GM19438 (cell line): ENCODE data around the gene CISD2.
"Not testable (repeated sequence)": the region's sequence is repeated elsewhere in the genome, so short reads cannot be mapped to it uniquely, and the experiment has no call there.

Source experiments
- ATAC-seq: cut with Tn5 transposase; IDR thresholded peaks from one replicate; pipeline ENCODE4 v1.9.1; 2021; ENCODE audit warnings: low read depth; ENCODE audit not compliant: unreplicated experiment

CISD2 gene, protein sequence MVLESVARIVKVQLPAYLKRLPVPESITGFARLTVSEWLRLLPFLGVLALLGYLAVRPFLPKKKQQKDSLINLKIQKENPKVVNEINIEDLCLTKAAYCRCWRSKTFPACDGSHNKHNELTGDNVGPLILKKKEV

DNA sequence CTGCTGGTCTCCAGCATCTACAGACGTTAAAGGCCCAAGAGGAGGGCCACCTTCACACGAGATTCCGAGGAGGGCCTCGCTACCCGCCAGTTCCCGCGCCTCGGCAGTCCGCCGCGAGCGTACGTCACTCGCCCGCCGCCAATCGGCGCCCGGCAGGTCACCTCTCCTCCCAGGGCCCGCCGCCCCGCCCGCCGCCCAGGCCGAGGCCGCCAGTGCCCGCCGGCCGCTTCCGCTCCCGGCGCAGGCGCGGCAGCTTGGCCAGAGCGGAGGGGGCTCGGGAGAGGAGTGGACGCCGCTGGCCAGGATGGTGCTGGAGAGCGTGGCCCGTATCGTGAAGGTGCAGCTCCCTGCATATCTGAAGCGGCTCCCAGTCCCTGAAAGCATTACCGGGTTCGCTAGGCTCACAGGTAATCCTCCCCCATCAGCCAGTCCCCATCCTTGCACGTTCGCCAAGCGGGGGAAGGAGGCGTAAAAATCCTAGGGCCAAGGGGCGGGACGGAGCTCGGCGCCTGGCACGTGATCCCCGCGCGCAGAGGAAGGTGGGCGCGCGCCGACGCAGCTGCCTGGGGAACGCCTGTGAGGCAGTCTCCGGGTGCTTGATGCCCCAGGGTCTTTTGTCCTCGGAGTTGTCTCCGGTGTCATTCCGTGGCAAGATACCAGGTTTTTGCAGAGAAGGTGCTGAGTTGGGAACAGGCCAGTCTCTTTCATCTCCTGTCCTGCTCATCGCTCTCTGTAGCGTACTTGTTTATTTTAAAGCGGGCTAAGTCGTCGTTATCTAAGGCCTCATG lies at the start of gene CISD2:
Gene CISD2 (plus strand): TSS at position 212 of the 788 bp plus-strand sequence. CDS start 93 bp downstream, at position 305.
- peak; percentile 78 for ATAC-seq

DNA sequence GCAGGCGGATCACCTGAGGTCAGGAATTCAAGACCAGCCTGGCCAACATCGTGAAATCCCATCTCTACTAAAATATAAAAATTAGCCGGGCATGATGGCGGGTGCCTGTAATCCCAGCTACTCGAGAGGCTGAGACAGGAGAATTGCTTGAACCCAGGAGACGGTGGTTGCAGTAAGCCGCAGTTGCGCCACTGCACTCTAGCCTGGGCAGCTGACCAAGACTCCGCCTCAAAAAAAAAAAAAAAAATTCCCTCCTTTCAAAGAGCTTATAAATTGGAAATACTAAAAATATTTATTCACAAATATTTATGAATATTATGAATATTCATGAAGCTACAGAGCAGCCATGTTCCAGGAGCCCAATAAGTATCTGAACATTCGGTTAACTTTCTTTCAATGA lies 49.7 kb upstream of the CISD2 start:
- not testable (repeated sequence) for ATAC-seq

DNA sequence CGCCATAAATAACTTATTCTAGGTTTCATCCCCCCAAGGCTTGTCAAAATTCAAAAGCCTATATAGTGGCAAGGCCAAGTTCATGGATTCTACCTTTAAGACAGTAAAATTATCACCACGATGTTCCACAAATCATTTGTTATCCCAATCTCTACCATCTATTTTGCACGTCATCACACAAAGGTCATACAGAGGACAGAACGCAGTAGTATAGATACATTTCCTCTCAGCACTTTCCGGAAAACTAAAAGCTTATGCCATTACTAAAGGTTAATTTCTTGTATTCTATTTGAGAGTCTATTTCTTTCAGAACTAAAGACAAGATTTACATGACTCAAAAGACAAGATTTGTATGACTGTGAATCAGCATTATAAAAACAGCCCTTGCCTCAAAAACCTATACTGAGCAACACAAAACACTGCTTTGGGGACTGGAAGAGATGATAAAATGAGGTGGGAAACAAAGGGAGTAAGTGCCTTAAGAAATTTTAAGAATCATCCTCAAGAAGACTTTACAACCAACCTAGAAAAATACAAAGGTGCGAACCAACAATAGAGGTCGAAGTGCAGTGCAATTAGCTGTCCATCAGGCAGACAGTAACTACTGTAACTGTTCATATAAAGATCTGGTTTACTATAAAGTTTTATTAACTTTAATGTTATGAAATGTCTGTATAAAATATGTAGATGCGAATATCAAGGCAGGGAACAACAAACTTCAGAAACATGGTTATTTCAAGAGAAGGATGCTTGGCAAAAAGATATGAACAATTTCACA lies 49.0 kb upstream of the CISD2 start:
- ATAC-seq, result no peak

DNA sequence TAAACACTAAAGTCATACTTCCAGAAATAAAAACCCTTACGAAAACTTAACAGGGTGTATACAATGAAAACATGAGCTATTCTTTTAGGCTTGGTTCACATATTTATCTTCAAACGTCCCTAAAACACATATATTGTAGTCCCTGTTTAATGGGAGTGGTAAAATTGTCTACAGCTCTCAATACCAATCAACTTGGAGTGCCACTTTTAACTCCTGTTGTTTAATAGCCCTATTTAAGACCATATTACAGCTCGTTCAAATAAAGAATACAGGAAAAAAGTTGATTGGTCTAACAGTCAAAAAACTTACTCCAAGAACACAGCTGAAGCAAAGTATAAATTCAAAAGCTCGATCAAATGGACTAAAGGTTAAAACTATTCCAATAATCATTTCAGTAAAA lies 45.3 kb upstream of the CISD2 start:
- no peak for ATAC-seq

DNA sequence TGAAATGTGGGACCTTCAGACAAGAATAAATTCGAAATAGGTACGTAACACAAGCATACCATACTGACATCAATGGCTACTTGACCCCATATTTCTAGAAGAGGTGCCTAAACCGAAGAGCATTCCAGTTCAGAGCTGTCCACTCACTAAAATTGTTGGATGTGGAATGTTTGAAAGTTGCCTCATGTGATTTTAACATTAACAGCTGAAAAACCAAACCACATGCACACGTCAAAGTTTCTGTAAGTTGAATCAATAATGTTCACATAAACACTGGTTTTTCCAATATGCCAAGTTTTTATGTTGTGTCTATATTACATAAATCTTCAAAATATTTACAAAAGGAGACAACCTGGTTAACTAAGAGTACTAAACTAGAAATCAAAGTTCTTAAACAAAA lies 44.9 kb upstream of the CISD2 start:
- ATAC-seq, result no peak

DNA sequence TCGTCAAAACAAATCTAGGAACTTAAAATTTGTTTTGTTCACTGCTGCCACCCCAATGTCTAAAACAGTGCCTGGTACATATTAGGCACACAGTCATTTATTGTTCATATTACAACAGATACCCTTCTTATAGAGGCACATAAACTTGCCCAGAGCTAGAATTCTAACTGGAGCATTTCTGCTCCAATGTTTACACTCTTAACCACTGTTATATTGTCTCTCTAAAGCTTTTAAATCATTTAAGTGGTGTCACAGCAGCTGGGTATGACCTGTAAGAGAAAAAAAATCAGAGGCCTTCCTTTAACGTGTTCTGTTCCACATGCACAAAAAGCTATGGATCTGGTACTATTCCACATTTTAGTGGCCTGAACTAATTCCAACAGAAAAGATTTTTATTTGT lies 44.4 kb upstream of the CISD2 start:
- ATAC-seq, result no peak

DNA sequence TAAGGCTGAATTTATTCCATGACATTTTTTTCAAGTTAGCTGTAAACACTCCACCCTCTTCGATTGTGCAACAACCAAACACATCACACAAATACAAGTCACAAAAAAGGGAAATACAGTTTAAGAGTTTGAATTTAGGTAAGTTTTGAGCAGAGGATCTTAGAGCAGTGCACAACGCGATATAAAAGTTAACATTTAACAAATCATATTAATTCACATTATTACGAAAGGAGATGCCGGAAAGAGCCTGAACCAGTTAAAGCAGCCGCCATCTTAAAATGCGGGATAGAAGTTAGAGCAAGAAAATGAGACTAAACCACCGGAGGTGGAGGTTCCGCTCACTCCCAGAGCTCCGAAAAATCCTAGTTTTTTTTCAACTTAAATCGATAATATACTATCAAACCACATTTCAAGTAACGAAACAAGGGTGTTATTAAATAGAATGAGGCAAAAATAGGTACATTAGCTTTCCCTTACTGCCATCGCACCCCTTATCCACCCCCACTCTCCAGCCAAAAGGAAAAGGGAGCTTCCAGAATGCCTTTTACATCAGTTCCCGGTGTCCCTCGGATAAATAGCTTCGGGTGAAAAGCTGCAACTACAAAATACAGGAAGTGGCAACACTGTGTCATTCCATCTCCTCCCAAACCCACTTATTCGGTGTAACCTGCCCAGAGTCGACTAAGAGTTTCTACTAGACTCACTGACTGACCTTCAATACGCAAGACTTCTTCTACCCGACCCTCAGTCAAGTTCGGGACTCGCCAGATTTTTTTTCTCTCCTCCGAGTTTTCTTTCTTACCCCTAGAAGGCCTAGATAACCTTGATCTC lies 43.3 kb upstream of the CISD2 start:
- ATAC-seq, result no peak

DNA sequence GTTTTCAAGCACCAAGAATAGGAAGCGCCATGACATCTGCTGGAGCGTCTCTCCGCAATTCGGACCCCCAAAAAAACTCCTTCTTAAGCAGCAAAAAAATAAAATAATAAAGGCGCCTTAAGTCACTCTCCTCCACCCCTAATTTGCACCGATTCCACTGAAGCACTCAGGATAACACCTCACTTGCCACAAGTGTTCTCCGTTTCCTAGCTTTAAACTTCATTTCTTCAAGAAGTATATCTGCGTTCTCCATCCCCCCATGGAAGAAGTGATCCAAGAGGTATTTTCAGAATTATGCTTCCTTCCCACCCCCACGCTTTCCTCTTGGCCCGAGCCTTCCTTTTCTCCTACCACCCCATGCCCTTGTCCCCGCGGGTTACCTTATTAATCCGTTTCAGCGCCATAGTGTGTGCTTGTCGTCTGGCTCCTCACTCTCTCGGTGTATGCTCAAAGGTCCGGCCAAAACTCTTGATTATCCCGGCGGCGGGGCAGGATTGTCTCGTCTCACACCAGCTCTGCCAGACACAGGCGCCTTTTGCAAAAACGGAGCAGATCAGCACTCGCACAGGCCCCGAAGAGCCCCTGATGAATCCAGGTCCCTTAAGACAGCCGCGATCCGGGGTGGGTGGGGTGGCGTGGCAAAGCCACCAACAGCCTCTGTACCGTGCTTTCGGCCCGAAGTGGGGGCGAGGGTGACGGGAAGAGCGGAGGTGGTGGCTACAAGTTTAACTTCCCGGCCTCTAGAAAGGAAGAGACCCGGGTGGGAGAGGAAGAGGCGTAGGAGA lies 42.5 kb upstream of the CISD2 start:
- no peak for ATAC-seq

DNA sequence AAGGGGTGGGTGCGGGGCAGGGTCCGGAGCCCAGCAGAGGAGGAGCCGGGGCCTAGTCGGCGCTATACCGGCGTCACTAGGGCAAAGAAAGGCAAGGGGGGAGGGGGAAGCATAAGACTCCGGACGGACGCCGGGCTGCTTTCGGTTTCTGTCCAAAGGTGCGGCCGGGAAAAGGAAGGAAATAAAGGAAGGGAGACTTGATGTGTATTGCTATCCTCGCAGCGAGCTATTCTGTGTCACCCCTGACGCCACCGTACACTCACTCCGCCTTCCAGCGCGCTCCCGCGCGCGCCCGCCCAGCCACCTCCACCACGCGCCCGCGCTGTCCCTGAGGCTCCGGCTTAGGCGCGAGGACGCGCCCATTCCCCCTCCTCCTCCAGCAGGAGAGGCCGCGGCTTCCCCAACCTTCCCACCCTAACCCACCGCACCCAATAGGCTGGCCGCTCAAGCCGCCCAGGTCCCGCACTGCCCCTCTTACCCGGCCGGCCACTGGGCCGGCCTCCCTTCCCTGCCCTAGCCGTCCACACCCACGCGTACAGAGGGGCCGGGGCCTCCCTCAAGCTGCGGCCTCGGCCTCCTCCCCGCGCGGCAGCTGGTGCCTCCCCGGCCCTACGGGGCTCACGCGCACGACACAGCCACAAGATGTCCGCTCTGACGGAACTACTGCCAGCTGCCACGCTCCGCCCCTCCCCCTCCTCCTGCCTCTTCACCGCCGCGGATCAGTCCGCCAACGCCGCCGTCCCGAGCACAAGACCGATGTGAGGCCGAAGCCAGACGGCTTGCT lies 41.7 kb upstream of the CISD2 start, which contains the start of gene UBE2D3:
Gene UBE2D3 (minus strand): TSS at position 662 of the 784 bp plus-strand sequence. CDS start 1,043 bp downstream, outside the sequence.
- peak; percentile 23 for ATAC-seq

DNA sequence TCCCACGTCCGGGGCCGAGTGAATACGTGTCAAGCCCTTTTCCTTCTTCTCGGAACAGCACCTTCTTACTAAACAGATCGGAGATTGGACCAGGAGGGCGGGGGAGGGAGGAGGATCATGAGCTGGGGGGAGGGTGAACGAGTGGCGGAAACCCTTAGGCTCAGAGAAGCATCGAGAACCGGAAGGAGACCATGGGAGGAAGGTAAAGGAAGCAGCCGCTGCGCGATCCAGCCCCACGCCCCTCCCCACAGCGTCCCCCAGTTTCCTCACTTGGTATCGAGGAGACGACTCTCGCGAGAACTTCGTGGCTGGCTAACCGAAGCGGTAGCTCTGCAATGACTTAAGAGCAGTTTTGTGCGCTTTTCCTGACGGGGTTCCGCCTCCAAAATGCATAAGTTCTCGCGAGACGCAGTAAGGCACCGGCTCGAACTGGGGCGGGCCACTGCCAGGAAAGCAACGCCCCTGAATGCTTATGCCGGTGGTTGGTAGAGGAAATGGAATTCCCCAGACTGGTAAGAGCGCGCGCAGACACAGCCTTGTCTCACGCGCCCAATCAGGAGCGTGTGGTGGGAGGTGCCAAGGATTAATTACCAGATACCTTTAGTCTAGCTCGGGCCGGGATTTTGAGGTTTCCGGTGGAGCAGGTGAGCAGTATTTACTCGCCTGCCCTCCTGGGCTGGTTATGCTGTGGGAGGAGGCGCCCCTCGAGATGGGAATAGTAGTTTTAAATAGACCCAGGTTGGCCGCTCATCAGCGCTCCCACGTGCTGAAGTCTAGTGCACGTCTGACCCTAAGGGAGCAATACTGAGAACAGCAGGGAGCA lies 40.9 kb upstream of the CISD2 start:
- ATAC-seq, result peak; percentile 76

DNA sequence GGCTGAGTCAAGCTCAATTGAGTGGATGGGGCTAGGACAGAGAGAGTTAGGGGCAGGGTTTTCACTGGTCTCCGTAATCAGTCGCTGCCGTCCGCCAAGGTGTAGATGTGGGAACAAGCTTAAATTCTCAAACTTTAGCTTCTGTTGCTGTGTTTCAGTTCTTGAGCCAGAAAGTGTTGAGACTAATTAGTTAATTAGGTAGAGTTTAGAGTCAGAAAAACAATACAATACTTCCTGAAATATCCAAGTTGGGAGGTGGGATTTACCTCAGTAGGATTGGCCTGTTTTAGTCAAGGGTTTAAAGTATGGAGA lies 40.3 kb upstream of the CISD2 start:
- ATAC-seq, result no peak

DNA sequence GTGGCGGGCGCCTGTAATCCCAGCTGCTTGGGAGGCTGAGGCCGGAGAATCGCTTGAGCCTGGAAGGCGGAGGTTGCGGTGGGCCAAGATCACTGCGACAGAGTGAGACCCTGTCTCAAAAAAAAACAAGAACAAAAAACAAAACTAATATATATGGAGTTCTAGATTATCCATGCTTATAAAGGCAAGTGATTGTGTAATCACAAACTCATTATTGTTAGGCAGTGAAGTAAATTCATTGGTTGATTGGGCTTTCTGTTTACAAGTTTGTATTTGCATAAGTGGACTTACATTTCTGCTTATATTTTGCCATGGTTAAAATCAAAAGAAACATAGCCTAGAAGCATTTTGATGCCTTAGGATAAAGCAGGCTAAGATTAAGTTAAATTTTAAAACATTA lies 39.0 kb upstream of the CISD2 start:
- no peak for ATAC-seq

DNA sequence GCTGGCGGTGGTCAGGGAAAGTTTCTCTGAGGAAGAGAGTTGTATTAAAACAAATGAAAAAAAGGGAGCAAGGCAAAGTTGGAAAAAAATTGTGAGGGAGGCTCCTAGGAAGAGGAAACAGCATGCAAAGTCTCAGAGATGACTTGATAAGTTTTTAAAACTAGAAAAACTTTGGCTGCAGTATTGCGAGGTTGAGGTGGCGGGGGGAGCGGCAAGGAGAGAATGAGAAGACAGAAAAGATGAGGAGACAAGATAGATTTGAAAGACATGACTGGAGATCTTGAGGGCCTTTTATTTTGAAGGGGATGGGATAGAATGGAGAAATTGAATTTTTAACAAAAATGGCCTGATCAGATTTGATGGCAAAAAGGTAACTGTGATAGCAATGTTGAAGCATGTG lies 36.7 kb upstream of the CISD2 start:
- no peak for ATAC-seq

DNA sequence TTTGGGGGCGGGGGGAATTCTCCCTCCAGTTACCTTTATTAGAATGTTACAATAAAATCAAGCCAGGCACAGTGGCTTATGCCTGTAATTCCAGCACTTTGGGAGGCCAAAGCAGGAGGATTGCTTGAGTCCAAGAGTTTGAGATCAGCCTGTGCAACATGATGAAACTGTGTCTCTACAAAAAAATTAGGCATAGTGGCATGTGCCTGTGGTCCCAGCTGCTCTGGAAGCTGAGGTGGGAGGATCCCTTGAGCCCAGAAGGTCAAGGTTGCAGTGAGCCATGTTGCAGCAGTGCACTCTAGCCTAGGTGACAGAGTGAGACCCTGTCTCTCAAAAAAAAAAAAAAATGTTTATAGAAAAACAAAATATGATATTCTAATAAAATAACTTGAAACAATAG lies 36.1 kb upstream of the CISD2 start:
- no peak for ATAC-seq

DNA sequence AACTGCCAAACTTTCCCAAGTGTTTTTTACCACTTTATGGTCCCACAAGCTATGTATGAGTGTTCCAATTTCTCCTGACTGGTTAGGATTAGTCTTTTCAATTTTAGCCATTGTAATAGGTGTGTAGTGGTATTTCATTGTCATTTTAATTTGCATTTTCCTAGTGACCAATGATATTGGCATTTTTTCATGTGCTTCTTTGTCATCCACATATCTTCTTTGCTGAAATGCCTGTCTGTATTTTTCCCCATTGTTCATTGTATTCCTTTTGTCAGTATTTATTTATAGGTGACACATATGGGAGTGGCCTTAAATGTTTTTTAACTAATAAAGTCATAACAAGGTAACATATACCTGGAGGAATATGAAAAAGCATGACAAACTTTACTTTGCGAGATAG lies 32.2 kb upstream of the CISD2 start:
- no peak for ATAC-seq

DNA sequence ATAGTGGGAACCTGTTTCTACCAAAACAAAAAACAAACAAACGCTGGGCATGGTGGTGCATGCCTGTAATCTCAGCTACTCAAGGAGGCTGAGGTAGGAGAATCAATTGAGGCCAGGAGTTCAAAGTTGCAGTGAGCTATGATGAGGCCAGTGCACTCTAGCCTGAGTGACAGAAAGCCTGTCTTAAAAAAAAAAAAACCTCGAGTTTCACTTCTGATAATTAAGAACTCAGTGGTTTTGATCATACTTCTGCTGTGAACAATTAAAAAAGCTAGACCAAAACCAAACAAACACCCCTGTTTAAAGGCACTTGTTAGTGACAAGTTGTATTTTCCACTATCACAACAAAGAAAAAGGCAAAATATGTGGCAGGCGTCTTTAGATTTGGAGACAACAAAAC lies 26.4 kb upstream of the CISD2 start:
- ATAC-seq, result no peak

DNA sequence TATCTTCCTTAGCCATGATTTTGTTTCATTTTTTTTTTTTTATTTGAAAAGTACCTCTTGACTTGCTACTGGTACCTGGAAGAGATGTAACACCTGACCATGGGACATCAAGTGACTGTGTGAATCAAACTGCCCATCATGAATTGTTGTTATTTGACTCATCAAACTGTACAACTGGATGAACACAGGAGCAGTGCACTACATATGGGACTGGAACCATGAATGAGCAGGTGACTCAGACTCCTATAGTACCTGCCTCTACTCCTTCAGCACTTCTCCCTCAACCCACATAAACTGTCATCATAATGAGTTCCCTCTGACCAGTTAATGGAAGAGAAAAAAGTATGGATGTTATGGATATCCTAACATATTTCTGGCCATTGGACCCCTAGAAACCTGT lies 25.5 kb upstream of the CISD2 start:
- ATAC-seq, result no peak

DNA sequence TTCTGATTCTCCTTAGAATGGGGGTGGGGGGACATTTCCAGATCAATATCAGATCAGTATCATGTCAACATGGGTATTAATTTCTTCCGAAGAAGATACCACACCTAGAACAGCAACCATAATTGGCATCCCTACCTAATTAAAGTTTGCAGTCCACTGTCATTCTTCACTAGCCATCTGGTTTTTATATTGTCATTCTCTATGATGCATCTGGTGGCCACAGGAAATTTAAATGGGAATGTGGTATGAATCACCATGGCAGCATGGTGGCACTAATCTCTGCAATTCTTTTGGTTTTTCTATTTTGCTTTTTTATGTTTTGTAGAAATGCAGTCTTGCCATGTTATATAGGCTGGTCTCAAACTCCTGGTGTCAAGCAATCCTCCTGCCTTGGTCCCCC lies 24.9 kb upstream of the CISD2 start:
- no peak for ATAC-seq
